ENCODE measurements around the gene CMPK2.

CMPK2 gene

DNA sequence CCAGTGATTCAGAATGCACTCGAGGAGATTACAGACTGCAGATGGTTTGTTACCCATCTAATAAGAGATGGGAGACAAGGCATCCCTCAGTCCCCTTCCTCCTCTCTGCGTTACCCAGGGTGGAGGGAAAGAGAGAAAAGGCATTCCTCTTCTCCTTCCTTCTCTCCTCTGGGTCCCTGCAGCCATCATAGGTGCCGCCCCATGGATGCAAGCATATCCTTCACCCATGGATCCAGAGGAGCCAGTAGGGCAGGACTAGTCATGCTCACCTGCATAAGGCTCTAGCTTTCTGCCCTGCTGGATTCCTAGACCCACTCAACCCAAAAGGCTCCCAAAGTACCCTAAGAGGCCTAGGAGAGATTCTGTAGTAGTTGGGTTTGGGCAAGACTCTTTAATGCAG is 20.4 kb downstream of the CMPK2 start:
- no peak for DNase-seq (ENCODE audit: low read depth in 2 of 3, low spot score in 2 of 3)

DNA sequence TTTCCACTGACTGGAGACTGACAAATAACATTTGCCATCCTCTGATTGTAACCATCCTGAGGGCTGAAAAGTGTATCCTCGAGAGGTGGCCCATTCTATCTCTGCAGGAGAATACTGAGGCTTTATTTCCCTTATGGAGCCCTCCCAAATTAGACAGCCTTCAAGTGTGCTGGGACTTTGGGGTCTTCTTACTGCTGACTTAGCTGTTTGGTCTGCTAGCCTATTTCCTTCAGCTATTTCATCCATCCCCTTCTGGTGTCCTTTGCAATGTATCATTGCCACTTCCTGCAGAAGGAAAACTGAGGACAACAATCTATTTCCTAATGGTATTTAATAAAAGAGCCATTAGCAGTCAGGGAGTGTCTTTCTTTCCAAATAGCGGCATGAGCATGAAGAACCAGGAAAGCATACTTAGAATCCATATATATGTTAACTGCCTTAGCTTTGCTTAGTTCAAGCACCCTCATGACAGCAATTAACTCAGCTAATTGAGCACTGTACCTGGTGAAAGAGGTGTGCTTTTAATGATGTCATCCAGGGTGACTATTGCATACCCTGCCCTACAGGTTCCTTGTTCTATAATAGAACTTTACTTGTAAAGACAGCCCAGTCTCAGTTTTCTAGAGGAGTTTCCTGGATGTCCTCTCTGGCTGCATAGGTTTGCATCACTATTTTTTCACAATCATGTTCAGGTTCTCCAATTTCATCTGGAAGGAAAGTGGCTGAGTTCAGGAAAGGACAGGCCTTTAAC is 24.0 kb downstream of the CMPK2 start:
- DNase-seq (ENCODE audit: low read depth in 2 of 3, low spot score in 2 of 3) = no peak

- DNase-seq (ENCODE audit: low read depth in 2 of 3, low spot score in 2 of 3) = no peak
These were observed 26.9 kb downstream of the CMPK2 start for GRCh38 chr2:6838673-6839319.

DNA sequence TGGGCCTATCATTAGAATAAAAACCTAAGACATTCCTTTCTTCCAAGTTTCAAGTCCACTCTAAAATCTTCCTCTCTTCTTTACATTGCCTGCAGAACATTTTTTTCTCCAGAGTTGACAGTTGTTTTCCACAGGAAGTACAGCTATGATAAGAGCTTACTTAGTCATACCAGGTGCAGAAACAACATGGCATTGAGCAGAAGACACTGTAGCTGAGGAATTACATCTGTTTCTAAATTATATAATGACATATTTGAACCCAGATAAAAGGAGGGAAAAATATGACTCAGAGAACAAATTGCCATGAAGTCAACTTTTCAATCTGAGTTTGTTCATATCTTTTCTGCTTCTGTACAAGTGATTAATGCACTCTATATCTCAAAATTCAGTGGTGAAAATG is 30.2 kb downstream of the CMPK2 start:
- no peak for DNase-seq (ENCODE audit: low read depth in 2 of 3, low spot score in 2 of 3)

GRCh38 chr2:6834163-6834562 is 31.5 kb downstream of the CMPK2 start:
- DNase-seq (ENCODE audit: low read depth in 2 of 3, low spot score in 2 of 3) = no peak

DNA sequence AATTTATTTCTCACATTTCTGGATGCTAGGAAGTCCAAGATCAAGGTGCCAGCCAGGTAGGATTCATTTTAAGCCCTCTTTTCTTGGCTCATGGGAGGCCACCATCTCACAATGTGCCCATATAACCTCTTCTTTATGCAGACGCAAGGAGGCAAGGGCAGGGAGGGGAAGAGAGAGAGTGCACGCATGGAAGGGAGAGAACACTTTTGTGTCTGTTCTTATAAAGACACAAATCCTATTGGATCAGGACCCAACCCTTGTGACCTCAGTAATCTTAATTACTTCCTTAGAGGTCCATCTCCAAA is 32.5 kb downstream of the CMPK2 start:
- no peak for DNase-seq (ENCODE audit: low read depth in 2 of 3, low spot score in 2 of 3)

- no peak for DNase-seq (ENCODE audit: low read depth in 2 of 3, low spot score in 2 of 3)
These were observed 33.0 kb downstream of the CMPK2 start for GRCh38 chr2:6832596-6833299.

DNA sequence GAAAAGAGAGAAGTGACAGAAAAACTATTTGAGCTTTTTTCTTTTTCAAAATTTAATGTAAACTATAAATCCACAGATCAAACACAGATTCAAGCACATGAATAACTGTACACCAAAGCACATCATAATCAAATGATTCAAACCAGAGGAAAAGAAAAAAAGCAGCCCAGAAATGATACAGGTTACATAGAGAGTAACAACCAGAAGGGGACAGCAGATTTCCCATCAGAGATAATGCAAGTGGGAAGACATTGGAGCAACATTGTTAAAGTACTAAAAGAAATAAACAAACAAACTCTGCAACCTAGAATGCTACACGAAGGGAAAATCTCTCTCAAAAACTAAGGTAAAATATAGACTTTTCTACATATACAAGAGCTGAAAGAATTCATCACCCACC is 34.5 kb downstream of the CMPK2 start:
- DNase-seq (ENCODE audit: low read depth in 2 of 3, low spot score in 2 of 3) = no peak

DNA sequence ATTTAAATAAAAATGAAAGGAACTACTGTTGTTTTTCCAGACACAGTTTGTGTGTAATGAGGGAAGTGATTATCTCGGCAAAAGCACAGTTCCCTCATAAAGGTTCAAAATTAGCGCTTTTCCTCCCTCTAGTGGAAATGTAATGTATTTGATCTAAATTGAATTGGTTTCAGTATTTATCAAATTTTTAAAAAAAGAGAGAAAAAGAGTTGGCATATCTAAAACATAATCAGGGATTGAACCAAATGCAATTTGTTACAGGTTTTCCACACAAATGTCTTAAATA is 37.5 kb downstream of the CMPK2 start:
- no peak for DNase-seq (ENCODE audit: low read depth in 2 of 3, low spot score in 2 of 3)

DNA sequence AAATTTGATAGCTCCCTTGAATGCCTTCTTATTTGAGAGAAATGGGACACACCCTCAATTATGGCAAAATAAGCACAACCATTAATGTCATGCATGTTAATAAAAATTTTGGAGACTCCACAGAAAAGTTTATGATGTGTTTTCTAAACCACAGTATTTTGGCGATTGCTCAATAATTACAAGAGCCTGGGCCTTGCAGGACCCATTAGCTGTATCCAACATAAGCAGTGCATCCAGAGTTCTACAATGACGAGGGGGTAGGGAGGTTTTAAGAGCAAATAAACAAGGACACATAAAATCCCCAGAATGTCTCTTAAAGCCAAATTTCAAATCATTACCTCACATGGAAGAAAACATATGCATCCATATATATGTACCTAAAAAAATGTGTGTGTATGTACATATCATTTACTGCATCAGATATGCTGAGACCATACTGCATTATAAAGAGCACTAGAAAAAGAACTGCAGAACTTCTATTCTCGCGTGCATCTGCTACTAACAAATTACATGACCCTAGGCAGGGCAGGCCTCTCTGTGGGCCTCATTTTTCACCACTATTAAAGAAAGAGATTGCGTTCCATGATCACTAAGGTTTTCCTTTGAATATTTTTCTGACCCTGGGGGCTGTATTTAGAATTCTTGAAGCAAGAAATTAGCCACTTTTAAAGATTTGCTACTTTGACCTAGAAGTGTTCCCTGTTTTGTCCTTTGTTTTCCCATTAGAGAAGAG is 38.0 kb downstream of the CMPK2 start:
- DNase-seq (ENCODE audit: low read depth in 2 of 3, low spot score in 2 of 3) = no peak

DNA sequence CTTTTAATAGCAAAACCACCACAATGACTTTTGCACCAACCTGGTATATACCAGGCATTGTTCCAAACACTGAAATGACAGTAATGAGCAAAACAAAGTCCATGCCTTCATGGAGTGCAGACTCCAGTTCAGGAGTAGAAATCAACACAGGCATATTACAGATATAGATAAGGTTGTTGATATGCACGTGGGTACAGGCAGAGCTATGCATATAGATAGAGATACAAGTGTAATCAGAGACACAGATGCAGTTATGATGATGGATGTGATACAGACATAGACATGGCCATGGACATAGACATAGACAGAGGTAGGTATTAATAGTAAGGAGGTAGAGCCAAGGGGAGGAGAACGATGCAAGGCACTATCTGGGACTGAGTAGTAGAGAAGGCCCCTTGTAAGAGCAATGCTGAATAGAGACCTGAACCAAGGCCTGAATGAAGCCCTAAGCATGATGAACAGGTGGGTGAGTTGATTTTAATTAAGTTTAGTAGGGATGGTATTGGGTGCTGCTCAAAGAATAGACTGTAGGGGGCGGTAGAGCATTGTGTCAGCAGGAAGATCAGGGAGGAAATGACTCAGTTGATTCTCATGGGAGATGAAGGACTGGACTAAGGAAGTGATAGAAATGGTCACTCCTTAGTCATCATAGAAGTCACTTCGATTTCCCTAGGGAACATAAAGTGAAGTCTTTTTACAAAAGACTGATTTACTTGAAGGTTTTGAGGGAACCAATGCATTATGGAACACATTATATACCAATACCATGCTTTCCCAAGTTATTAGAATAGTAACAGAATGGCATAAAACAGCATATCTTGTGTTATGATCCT is 39.4 kb downstream of the CMPK2 start:
- peak in 2 of 3 experiments; percentile 11 to 38 for DNase-seq (ENCODE audit: low read depth in 2 of 3, low spot score in 2 of 3)

DNA sequence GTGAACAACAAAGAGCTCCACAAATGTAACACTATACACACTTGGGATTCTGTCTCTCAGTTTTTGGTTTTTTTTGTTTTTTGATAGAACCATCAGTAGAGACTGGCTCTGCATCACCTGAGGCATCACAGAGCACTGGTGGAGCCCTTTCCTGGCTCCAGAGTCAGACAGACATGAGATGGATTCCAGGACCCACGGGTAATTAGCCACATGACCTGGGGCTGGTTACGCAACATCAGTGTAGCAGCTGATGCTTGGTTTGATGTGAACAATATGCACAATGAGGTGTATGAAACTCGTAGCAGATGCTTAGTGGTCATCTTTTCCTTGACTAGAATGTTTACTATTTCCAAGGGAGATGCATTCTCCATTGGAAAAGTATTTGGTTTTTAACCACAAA is 40.7 kb downstream of the CMPK2 start:
- DNase-seq (ENCODE audit: low read depth in 2 of 3, low spot score in 2 of 3) = no peak

DNA sequence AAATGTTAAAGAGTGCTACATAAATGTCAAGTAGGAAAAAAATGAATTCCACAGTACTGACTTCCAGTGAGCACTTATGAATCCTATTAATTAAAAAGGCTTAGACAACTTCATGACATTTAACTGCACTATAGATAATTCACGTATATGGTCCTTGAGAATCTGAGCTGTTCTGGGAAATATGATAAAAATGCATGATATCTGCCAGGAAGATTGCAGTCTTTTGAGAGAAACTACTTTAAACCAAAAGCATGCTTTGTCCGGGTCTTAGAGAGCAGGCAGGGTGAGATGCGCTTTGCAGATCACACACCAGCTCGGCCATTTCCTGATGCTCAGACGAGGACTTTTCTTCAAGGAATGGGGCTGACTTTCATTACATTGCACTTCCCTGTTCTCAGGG is 42.6 kb downstream of the CMPK2 start:
- DNase-seq (ENCODE audit: low read depth in 2 of 3, low spot score in 2 of 3) = no peak

- DNase-seq (ENCODE audit: low read depth in 2 of 3, low spot score in 2 of 3) = no peak
These were observed 43.3 kb downstream of the CMPK2 start for GRCh38 chr2:6822406-6822805.

DNA sequence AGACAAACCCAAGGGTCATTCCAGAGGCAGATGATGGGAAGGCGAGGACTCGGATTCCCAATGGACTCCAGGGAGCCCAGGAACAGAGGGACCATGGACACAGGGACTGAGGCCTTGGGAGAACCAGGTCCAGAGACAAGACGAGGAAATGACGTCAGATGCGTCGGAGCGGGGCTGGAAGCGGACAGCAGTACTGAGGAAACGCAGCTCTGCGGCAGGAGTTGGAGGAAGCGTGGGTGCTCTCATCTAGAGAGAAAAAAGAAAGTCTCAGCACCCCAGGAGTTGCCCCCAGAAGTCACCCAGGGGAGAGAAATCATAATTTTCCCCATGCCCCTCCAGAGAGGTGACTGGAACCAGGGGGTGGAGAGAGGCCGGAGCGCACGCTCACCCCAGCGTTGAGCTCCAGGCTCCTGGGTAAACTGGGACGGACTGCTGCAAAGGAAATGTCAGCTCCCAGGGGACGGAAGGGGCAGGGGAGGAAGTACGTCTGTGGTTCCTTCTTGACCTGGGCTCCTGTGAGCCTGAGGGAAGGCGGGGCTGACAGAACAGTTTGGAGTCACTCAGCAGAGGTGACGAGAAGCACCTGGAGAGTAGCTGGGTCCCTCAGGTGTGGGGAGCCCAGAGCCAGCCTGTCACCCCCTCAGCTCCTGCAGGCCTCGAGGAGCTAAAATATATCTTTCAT is 44.7 kb downstream of the CMPK2 start:
- no peak for DNase-seq (ENCODE audit: low read depth in 2 of 3, low spot score in 2 of 3)

DNA sequence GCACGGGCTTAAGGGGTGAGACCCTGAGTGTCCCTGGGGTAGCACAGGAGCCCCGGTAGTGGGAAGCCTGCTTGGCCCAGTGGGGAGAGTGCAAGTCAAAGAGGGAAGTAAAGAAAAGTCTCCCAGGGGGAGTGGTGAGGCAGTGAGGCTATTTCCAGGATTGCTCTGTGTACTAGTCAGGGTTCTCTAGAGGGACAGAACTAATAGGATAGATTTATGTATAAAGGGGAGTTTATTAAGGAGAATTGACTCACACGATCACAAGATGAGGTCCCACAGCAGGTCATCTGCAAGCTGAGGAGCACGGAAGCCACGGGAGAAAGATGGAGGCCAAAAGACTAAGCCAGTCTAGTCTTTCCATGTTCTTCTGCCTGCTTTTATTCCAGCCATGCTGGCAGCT is 45.5 kb downstream of the CMPK2 start:
- DNase-seq (ENCODE audit: low read depth in 2 of 3, low spot score in 2 of 3) = no peak

GRCh38 chr2:6819668-6820067 is 46.0 kb downstream of the CMPK2 start:
- no peak for DNase-seq (ENCODE audit: low read depth in 2 of 3, low spot score in 2 of 3)

DNA sequence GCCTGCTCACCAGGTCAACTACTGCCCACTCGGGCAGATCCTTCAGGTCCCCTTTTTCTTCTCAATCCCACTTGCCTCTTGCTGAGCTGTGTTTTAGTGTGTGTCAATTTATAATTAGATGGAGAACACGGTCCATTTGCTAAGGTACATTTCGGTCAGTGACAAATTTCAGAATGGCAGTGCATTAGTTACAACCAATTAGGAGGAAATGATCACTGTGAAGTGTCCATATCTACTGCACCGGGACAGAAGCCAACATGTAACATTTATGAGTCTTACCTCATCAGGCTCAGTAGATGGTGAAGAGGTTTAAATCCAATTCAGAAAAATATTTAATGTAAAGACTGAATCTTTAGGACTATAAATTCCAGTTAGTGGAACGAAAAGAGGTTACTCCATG is 47.7 kb downstream of the CMPK2 start:
- no peak for DNase-seq (ENCODE audit: low read depth in 2 of 3, low spot score in 2 of 3)

- DNase-seq (ENCODE audit: low read depth in 2 of 3, low spot score in 2 of 3) = no peak
These were observed 50.8 kb downstream of the CMPK2 start for GRCh38 chr2:6814869-6815268.

GRCh38 chr2:6814312-6814711 is 51.4 kb downstream of the CMPK2 start:
- no peak for DNase-seq (ENCODE audit: low read depth in 2 of 3, low spot score in 2 of 3)

DNA sequence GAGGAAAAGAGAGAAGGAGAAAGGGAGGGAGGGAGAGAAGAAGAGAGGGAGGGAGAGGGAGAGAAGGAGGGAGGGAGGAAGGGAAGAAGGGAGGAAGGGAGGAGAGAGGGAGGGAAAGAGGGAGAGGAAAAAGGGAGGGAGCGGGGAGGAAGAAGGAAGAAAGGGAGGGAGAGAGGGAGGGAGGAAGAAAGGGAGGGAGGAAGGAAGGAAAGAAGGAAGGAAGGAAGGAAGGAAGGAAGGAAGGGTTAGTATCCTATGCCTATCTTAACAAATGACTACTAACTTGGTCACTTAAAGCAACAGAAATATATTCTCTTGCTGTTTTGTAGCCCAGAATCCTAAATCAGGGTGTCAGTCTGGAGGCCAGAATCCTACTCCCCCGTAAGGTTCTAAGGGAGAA is 52.1 kb downstream of the CMPK2 start:
- no peak for DNase-seq (ENCODE audit: low read depth in 2 of 3, low spot score in 2 of 3)
